Ramos (cell line): ENCODE data around the gene CNPY1.

ENCODE experiments used
- in situ Hi-C: fragments of 300-500 bp; cut with MboI; formaldehyde crosslinking; loops from one replicate; pipeline ENCODE4 v1.14.3; 2022; ENCODE audit warnings: low sequenced_read_pairs; ENCODE audit not compliant: unreplicated experiment

CNPY1 gene

GRCh38 chr7:155493744-155494538, 52.4 kb downstream of the CNPY1 start:
- in situ Hi-C loops, result no loop called here

- in situ Hi-C loops, result no loop called here
Observed at GRCh38 chr7:155491812-155492211, 54.5 kb downstream of the CNPY1 start.

GRCh38 chr7:155490697-155491628, 55.4 kb downstream of the CNPY1 start:
- in situ Hi-C loops, result no loop called here

GRCh38 chr7:155489862-155490696, 56.3 kb downstream of the CNPY1 start:
- in situ Hi-C loops, result no loop called here

GRCh38 chr7:155489158-155489840, 57.1 kb downstream of the CNPY1 start:
- in situ Hi-C loops, result no loop called here

GRCh38 chr7:155488483-155489127, 57.8 kb downstream of the CNPY1 start:
- in situ Hi-C loops, result no loop called here

GRCh38 chr7:155487509-155488482, 58.6 kb downstream of the CNPY1 start:
- in situ Hi-C loops, result no loop called here

- in situ Hi-C loops, result no loop called here
Observed at GRCh38 chr7:155486783-155487508, 59.4 kb downstream of the CNPY1 start.

GRCh38 chr7:155484483-155485399, 61.6 kb downstream of the CNPY1 start:
- in situ Hi-C loops, result no loop called here

- in situ Hi-C loops, result no loop called here
Observed at GRCh38 chr7:155483868-155484325, 62.5 kb downstream of the CNPY1 start.

- in situ Hi-C loops, result no loop called here
Observed at GRCh38 chr7:155483245-155483644, 63.1 kb downstream of the CNPY1 start.

- in situ Hi-C loops, result no loop called here
Observed at GRCh38 chr7:155482511-155483183, 63.7 kb downstream of the CNPY1 start.

GRCh38 chr7:155481764-155482163, 64.6 kb downstream of the CNPY1 start:
- in situ Hi-C loops, result no loop called here

- in situ Hi-C loops, result no loop called here
Observed at GRCh38 chr7:155477476-155477875, 68.9 kb downstream of the CNPY1 start.

- in situ Hi-C loops, result no loop called here
Observed at GRCh38 chr7:155471718-155472117, 74.6 kb downstream of the CNPY1 start.
